ENCODE results near the gene PRIMPOL. TPM values are rescaled to one million over a fixed set of nuclear protein-coding genes. Genes with fewer than 3 reads are reported as not detected.
"Not testable (repeated sequence)": the region's sequence is repeated elsewhere in the genome, so short reads cannot be mapped to it uniquely, and the experiment has no call there.

The PRIMPOL gene, protein sequence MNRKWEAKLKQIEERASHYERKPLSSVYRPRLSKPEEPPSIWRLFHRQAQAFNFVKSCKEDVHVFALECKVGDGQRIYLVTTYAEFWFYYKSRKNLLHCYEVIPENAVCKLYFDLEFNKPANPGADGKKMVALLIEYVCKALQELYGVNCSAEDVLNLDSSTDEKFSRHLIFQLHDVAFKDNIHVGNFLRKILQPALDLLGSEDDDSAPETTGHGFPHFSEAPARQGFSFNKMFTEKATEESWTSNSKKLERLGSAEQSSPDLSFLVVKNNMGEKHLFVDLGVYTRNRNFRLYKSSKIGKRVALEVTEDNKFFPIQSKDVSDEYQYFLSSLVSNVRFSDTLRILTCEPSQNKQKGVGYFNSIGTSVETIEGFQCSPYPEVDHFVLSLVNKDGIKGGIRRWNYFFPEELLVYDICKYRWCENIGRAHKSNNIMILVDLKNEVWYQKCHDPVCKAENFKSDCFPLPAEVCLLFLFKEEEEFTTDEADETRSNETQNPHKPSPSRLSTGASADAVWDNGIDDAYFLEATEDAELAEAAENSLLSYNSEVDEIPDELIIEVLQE
- 10 to 100 TPM; 10.8 to 24.9 TPM for total RNA-seq

- H3K36me3 Mint-ChIP-seq, result peaks cover 20 to 43% of the 10 kb centered on the region in 2 donors
- peak; percentile 96 to 97 for DNase-seq (ENCODE audit: low spot score in 2 of 2)
- peak; percentile 91 to 94 for ATAC-seq
- peak within 1 kb of the TSS; percentile 87 to 98 for H3K27ac Mint-ChIP-seq
- H3K9me3 Mint-ChIP-seq, result no peaks in the 10 kb centered on the region
These were observed at the start of gene PRIMPOL, which contains the start of gene CASP3 for GRCh38 chr4:184649026-184649970. Gene PRIMPOL (plus strand): TSS chr4:184649738. CDS start chr4:184657141, 7,403 bp downstream. Gene CASP3 (minus strand): TSS chr4:184649447. CDS start chr4:184638453, 10,994 bp downstream.

- Mint-ChIP-seq H3K36me3 (peaks cover 16 to 25% of the 10 kb centered on the region in 2 donors), H3K9me3 (peaks cover 7 to 30% of the 10 kb centered on the region in 2 donors), H3K27ac (peak overlapping the region in 1 of 2 donors; percentile 22)
- not testable (repeated sequence) for DNase-seq (ENCODE audit: low spot score in 2 of 2)
- peak in 1 of 2 donors; percentile 18 for ATAC-seq
These were observed 48.6 kb upstream of the PRIMPOL start for GRCh38 chr4:184600982-184601381.

GRCh38 chr4:184602857-184603256 is 46.7 kb upstream of the PRIMPOL start:
- Mint-ChIP-seq H3K36me3 (peaks cover 16 to 25% of the 10 kb centered on the region in 2 donors), H3K9me3 (peaks cover 7 to 42% of the 10 kb centered on the region in 2 donors)
- ATAC-seq; H3K27ac Mint-ChIP-seq; DNase-seq (ENCODE audit: low spot score in 2 of 2): not testable (repeated sequence)

DNA sequence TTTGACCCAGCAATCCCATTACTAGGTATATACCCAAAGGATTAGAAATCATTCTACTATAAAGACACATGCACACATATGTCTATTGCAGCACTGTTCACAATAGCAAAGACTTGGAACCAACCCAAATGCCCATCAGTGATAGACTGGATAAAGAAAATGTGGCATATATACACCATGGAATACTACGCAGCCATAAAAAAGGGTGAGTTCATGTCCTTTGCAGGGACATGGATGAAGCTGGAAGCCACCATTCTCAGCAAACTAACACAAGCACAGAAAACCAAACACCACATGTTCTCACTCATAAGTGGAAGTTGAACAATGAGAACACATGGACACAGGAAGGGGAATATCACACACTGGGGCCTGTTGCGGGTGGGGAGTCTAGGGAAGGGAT is 42.1 kb upstream of the PRIMPOL start:
- ATAC-seq; DNase-seq (ENCODE audit: low spot score in 2 of 2); H3K27ac Mint-ChIP-seq: not testable (repeated sequence)
- peaks cover 16 to 17% of the 10 kb centered on the region in 2 donors for H3K36me3 Mint-ChIP-seq
- H3K9me3 Mint-ChIP-seq, result peaks cover 7 to 37% of the 10 kb centered on the region in 2 donors

DNA sequence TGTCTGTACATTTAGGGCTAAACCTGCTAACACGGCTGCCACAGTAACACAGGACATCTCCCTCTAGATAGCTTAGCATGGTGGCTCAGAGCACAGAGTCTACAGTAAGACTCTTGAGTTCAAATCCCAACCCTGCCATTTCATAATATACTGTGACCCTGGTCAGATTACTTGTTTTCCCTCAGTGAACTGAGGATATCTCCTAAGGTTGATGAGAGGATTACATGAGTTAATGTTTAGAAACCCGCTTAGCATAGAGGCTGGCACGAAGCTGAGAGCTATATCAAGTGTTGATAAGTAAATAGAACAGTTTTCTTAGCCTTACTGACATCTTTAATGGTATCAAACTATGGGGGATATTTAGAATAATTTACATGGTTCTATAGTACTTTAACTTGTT is 37.5 kb upstream of the PRIMPOL start:
- Mint-ChIP-seq H3K36me3 (peaks cover 6 to 26% of the 10 kb centered on the region in 2 donors), H3K27ac (no peak overlapping the region), H3K9me3 (peaks cover 2 to 15% of the 10 kb centered on the region in 2 donors)
- DNase-seq (ENCODE audit: low spot score in 2 of 2), result no peak
- ATAC-seq, result no peak

- H3K36me3 Mint-ChIP-seq, result peaks cover 6 to 26% of the 10 kb centered on the region in 2 donors
These were observed 36.1 kb upstream of the PRIMPOL start for GRCh38 chr4:184613405-184613804.

DNA sequence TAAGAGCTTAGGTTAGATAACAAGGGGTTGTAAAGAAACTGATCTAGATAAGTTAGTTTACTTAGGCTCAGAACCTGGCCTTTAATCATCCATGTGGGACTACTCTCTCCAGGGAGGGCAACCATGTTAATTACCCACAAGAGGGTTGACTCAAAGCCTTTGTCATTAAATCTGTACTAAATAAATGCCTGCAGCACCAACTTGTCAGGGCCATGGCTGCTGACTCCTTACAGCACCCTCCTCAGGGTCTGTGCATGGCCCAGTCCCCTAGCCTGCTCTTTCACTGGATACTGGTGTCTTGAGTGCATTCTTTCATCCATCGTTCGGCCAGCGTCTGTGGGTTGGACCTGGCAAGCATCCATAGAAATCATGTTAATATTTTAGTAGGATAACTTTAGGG is 35.0 kb upstream of the PRIMPOL start:
- Mint-ChIP-seq H3K9me3 (peaks cover 2 to 14% of the 10 kb centered on the region in 2 donors), H3K36me3 (peaks cover 6 to 26% of the 10 kb centered on the region in 2 donors), H3K27ac (no peak overlapping the region)
- ATAC-seq, result no peak
- DNase-seq (ENCODE audit: low spot score in 2 of 2), result no peak

More at GRCh38 chr4:184613405-184613804, 36.1 kb upstream of the PRIMPOL start:
- ATAC-seq, result no peak
- Mint-ChIP-seq H3K27ac (no peak overlapping the region), H3K9me3 (peaks cover 2 to 14% of the 10 kb centered on the region in 2 donors)
- no peak for DNase-seq (ENCODE audit: low spot score in 2 of 2)

GRCh38 chr4:184616168-184616567 is 33.4 kb upstream of the PRIMPOL start:
- not testable (repeated sequence) for H3K27ac Mint-ChIP-seq; DNase-seq (ENCODE audit: low spot score in 2 of 2); ATAC-seq
- H3K9me3 Mint-ChIP-seq, result peaks cover 2 to 14% of the 10 kb centered on the region in 2 donors
- peaks cover 6 to 26% of the 10 kb centered on the region in 2 donors for H3K36me3 Mint-ChIP-seq

DNA sequence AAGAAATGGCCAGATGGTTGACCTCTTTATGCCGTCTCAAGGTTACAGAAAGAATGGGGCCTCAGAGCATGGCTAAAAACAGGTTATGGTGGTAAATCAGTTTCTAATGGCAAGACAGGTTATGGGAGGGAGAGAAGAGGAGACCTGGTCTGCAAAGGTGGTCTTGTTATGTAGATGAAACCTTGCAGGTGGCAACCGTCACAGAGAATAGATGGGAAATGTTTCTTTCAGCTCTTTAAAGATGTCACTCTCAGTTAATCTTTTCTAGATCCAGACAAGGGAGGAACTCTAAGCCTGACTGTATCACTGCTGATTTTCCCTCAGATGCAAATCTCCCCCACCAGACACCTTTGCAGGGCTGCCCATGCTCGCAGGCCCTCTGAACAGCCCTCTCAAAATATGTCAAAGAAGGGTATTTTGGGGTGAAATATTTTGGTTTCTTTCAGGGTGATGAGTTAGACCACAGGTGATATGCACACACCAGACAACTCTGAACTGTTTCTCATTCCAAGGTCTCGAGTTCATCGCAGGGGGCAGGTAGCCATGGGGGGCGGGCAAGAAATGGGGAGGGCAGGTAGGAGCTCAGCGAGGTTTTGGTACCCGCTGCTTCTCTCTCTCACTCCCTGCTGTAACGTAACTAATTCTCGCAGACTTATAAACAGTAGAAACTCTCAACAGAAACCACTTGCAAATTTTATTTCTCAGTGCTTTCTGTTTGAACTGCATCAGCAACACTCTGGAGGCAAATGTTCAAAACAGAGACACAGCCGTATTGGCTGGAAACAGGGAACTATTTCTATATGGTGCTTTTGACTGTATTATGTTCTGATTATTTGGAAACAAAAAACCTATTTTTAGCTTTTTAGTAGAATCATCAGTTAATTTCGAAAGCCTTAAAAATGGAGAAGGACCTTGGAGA is 32.6 kb upstream of the PRIMPOL start:
- ATAC-seq, result no peak
- H3K27ac Mint-ChIP-seq, result no peak overlapping the region
- DNase-seq (ENCODE audit: low spot score in 2 of 2), result no peak
- H3K36me3 Mint-ChIP-seq, result peaks cover 6 to 26% of the 10 kb centered on the region in 2 donors
- peaks cover 2 to 14% of the 10 kb centered on the region in 2 donors for H3K9me3 Mint-ChIP-seq

- ATAC-seq, result no peak
These were observed 31.8 kb upstream of the PRIMPOL start for GRCh38 chr4:184617600-184618196.

DNA sequence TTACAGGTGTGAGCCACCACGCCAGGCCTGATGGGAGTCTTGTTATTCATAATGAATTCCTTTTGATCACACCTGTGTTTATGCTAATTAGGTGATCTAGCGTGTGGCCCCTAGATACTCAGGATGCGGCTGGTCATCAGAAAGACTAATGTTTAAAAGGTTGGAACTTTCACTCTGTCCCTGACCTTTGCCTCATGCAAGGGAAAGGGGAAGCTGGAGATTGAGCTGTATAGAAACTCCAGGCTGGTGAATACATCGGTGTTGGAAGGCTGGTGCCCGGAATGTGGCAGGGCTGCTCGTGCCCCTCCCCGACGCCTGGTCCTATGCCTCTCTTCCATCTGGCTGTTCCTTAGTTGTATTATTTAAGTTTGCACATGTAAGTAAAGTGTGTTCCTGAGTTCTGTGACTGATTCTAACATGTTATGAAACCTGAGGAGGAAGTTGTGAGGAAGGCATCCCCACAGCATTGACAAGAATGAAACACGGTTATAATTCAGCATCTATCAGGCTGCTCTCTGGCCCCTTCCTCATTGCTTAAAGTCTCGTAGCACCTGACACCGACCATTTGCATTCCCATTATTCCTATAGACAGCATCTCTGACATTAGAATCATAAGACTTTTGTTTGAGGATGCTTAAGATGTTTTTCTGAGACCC is 29.2 kb upstream of the PRIMPOL start:
- no peak overlapping the region for H3K27ac Mint-ChIP-seq
- peaks cover under 1 to 5% of the 10 kb centered on the region in 2 donors for H3K9me3 Mint-ChIP-seq

More at GRCh38 chr4:184617600-184618196, 31.8 kb upstream of the PRIMPOL start:
- no peak for DNase-seq (ENCODE audit: low spot score in 2 of 2)
- Mint-ChIP-seq H3K36me3 (peaks cover 6 to 26% of the 10 kb centered on the region in 2 donors), H3K9me3 (peaks cover 2 to 14% of the 10 kb centered on the region in 2 donors), H3K27ac (no peak overlapping the region)

GRCh38 chr4:184621518-184621917 is 28.0 kb upstream of the PRIMPOL start:
- H3K27ac Mint-ChIP-seq, result no peak overlapping the region

More for the DNA sequence above, 29.2 kb upstream of the PRIMPOL start:
- DNase-seq (ENCODE audit: low spot score in 2 of 2), result no peak
- H3K36me3 Mint-ChIP-seq, result peaks cover 8 to 18% of the 10 kb centered on the region in 2 donors
- peak in 1 of 2 donors; percentile 46 for ATAC-seq

GRCh38 chr4:184624504-184624903 is 25.0 kb upstream of the PRIMPOL start:
- DNase-seq (ENCODE audit: low spot score in 2 of 2), result peak in 1 of 2 donors; percentile 62
- H3K36me3 Mint-ChIP-seq, result peaks cover 8 to 50% of the 10 kb centered on the region in 2 donors
- peak overlapping the region in 1 of 2 donors; percentile 77 for H3K27ac Mint-ChIP-seq
- peak in 1 of 2 donors; percentile 44 for ATAC-seq
- H3K9me3 Mint-ChIP-seq, result not testable (repeated sequence)

More at GRCh38 chr4:184621518-184621917, 28.0 kb upstream of the PRIMPOL start:
- Mint-ChIP-seq H3K36me3 (peaks cover 8 to 20% of the 10 kb centered on the region in 2 donors), H3K9me3 (peaks cover 0 to 5% of the 10 kb centered on the region in 2 donors)
- DNase-seq (ENCODE audit: low spot score in 2 of 2) (no peak), ATAC-seq (no peak)

GRCh38 chr4:184624972-184625554 is 24.5 kb upstream of the PRIMPOL start:
- Mint-ChIP-seq H3K27ac (peak overlapping the region; percentile 3 to 77), H3K36me3 (peaks cover 8 to 53% of the 10 kb centered on the region in 2 donors), H3K9me3 (peaks cover 0 to 5% of the 10 kb centered on the region in 2 donors)
- ATAC-seq, result peak in 1 of 2 donors; percentile 51
- no peak for DNase-seq (ENCODE audit: low spot score in 2 of 2)
